AG09319 (cell line): ENCODE measurements around the gene KIF27.

ENCODE experiments used
- DNase-seq: peaks from one replicate; pipeline ENCODE4 v3.0.0-alpha.2; 2010; ENCODE audit warnings: low read depth; ENCODE audit errors: extremely low read depth
- TF ChIP-seq, protein P1 (sequence below): IDR thresholded peaks from 2 replicates; pipeline ENCODE4 v1.5.1; 2011; ENCODE audit warnings: low read depth, mild to moderate bottlenecking, inconsistent platforms, low read length, moderate library complexity

KIF27 gene, protein sequence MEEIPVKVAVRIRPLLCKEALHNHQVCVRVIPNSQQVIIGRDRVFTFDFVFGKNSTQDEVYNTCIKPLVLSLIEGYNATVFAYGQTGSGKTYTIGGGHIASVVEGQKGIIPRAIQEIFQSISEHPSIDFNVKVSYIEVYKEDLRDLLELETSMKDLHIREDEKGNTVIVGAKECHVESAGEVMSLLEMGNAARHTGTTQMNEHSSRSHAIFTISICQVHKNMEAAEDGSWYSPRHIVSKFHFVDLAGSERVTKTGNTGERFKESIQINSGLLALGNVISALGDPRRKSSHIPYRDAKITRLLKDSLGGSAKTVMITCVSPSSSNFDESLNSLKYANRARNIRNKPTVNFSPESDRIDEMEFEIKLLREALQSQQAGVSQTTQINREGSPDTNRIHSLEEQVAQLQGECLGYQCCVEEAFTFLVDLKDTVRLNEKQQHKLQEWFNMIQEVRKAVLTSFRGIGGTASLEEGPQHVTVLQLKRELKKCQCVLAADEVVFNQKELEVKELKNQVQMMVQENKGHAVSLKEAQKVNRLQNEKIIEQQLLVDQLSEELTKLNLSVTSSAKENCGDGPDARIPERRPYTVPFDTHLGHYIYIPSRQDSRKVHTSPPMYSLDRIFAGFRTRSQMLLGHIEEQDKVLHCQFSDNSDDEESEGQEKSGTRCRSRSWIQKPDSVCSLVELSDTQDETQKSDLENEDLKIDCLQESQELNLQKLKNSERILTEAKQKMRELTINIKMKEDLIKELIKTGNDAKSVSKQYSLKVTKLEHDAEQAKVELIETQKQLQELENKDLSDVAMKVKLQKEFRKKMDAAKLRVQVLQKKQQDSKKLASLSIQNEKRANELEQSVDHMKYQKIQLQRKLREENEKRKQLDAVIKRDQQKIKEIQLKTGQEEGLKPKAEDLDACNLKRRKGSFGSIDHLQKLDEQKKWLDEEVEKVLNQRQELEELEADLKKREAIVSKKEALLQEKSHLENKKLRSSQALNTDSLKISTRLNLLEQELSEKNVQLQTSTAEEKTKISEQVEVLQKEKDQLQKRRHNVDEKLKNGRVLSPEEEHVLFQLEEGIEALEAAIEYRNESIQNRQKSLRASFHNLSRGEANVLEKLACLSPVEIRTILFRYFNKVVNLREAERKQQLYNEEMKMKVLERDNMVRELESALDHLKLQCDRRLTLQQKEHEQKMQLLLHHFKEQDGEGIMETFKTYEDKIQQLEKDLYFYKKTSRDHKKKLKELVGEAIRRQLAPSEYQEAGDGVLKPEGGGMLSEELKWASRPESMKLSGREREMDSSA (N-terminal part only)

DNA sequence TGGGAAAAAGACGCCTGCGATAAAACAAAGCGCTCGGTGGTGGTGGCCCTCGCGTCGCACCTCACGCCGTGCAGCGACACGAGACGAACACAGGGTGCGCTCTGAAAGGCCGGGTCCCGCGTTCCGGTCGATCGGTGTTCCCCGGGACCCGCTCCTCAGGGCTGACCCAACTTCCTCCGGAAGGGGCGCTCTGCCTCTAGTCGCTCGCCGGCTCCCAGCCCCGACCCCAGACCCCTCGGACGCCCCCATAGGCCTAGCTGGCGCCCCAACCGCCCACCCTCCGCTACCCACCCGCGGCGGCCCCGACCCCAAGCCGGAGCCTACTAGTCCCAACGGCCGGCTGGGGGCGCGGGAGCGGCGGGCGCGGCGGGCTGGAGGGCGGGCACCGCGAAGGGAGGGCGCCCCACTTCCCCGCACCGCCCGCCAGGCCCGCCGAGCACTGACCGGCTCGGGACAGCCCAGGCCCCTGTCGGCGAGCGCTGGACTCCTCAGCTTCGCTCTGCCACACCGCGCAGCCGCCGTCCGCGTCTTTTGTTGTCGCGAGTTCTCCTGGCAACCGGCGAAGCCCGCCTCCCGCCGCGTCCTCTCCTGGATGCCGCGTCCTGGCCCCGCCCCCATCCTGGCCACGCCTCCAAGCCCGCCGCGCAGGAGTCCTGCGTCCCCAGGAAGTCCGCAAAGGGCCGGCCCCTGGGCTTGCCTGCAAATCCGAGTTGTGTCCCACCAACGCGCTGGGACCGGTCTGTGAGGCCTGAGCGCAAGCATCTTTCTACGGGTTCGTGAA, at the start of gene KIF27:
TSS of gene KIF27 (minus strand) at position 506 of the 781 bp plus-strand sequence. CDS start 5,841 bp downstream, outside the sequence.
- DNase-seq = peak; percentile 95
- TF ChIP-seq, protein P1, sequence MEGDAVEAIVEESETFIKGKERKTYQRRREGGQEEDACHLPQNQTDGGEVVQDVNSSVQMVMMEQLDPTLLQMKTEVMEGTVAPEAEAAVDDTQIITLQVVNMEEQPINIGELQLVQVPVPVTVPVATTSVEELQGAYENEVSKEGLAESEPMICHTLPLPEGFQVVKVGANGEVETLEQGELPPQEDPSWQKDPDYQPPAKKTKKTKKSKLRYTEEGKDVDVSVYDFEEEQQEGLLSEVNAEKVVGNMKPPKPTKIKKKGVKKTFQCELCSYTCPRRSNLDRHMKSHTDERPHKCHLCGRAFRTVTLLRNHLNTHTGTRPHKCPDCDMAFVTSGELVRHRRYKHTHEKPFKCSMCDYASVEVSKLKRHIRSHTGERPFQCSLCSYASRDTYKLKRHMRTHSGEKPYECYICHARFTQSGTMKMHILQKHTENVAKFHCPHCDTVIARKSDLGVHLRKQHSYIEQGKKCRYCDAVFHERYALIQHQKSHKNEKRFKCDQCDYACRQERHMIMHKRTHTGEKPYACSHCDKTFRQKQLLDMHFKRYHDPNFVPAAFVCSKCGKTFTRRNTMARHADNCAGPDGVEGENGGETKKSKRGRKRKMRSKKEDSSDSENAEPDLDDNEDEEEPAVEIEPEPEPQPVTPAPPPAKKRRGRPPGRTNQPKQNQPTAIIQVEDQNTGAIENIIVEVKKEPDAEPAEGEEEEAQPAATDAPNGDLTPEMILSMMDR = peak; percentile 10

DNA sequence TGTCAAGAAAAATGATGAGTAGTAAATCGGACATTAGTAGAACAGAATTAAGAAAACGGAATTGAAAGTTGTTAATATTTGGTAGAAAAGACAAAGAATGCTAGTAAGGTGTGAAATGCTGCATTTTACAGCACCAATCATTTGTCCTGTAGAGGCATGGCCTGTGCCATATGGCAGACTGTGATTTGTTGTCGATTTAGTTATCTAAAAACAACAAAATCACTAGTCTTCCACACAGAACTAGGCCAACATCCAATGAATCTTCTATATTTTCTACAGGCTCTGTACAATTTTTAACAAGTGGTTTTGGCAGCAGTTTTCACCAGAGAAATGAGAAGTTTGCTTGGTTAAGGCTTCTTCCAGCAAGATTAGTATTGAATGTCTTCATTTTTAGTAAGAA, 48.4 kb upstream of the KIF27 start:
- TF ChIP-seq, protein P1 = no peak
- DNase-seq = no peak

DNA sequence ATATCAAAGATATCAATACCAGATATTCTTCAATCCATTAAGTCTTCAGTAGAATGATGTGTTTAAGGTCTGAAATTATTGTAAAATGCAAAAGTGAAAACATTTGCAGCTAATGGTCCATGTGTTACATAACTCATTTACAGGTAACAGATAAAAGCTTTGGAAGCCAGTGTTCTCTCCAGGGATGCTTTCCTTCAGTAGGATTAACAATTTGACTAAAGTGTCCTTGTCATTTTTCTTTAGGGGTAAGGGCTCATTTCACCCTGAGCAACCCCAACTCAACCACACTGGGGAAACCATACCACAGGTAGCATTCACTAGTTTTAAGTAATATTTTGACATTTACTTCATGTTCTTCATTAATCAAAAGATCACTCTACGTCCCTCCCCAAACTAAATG, 45.8 kb upstream of the KIF27 start:
- no peak for DNase-seq
- TF ChIP-seq, protein P1 = no peak

DNA sequence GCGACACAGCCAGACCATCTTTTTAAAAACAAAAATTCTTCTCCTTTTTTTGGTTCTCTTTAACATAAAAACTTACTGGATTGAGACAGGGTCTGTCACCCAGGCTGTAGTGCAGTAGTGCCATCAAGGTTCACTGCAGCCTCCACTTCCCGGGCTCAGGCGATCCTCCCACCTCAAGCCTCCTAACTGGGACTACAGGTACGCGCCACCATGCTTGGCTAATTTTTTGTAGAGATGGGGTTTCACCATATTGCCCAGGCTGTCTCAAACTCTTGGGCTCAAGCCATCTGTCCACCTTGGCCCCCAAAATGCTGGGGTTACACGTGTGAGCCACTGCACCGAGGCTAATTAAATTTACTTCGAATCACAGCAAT, 45.0 kb upstream of the KIF27 start:
- TF ChIP-seq, protein P1 = no peak

DNA sequence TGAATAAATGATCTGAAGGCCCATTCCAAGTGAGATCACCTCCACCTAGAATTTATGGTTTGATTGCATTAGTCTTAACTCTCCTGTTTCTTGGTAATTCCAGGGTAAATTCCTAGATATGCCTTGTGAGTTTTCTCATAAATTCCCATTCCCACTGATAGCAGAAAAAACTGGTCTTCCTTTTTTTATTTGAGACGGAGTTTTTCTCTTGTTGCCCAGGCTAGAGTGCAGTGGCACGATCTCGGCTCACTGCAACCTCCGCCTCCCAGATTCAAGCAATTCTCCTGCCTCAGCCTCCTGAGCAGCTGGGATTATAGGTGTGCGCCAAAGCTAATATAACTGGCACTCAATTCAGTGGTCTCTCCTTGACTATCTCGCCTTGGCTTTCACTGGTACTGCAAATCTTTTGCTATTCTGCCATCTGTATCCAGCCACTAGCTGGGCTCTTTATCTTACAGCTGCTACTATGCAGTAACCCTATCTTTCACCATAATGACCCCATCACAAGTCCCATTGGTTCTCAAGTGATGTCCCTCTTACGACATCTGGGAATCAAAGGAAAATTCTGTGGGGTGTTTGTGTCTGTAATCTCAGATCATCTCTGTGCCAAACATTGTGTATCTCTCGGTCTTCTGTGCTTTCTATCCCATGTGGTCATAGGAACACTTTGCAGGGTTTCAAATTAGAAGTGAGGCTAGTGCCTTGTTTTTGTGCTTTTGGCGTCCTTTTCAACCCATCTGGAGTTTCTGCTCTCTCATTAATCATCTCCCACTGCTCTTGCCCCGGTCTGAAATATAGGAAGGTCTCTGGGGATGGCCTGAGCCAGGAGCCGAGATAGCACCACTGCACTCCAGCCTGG, 44.3 kb upstream of the KIF27 start:
- DNase-seq = no peak
- TF ChIP-seq, protein P1 = no peak

More for the DNA sequence above, 45.0 kb upstream of the KIF27 start:
- no peak for DNase-seq

DNA sequence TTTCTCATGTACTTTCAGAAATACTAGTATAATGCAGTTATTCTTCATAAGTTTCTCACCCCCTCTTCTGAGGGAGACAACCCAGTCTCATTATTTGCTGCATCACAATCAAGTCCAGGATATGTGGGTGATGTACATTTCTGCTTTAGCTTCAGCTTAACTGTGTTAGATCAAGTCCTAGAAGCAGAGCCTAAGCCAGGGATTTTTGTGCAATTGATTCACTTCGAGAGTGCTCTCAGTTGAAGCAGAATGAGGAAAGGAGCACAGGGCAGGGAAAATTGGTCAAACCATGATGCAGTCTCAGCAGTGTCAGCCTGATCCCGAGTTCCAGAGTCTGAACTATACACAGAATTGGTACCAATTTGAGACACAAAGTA, 43.7 kb upstream of the KIF27 start:
- TF ChIP-seq, protein P1 = no peak
- no peak for DNase-seq
